GM19023 (cell line): Measurements from ENCODE around the gene ABCF3.

Experiments used
- ATAC-seq: cut with Tn5 transposase; IDR thresholded peaks from one replicate; pipeline ENCODE4 v1.9.1; 2021; ENCODE audit warnings: mild to moderate bottlenecking, moderate library complexity; ENCODE audit not compliant: unreplicated experiment

ABCF3 gene

DNA sequence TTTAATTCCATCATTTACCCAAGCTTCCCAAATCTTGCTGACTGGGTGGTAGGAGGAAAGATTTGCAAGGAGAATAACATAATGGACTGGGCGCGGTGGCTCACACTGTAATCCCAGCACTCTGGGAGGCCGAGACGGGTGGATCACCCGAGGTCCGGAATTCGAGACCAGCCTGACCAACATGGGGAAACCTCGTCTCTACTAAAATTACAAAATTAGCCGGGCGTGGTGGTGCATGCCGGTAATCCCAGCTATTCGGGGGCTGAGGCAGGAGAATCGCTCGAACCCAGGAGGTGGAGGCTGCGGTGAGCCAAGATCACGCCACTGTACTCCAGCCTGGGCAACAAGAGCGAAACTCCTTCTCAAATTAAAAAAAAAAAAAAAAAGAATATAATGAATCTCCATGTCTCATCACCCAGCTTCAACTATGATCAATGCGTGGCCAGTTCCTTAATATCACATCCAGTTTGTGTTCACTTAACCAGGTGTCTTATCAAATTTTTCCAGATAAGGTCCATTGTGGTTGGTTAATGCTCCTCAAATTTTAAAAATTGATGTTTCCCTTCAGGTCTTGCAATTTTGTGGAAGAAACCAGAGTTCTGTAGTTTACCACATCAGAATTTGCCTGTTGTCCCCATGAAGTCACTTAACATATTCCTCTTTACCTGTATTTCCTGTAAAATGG is 1.3 kb upstream of the ABCF3 start:
- ATAC-seq = no peak

DNA sequence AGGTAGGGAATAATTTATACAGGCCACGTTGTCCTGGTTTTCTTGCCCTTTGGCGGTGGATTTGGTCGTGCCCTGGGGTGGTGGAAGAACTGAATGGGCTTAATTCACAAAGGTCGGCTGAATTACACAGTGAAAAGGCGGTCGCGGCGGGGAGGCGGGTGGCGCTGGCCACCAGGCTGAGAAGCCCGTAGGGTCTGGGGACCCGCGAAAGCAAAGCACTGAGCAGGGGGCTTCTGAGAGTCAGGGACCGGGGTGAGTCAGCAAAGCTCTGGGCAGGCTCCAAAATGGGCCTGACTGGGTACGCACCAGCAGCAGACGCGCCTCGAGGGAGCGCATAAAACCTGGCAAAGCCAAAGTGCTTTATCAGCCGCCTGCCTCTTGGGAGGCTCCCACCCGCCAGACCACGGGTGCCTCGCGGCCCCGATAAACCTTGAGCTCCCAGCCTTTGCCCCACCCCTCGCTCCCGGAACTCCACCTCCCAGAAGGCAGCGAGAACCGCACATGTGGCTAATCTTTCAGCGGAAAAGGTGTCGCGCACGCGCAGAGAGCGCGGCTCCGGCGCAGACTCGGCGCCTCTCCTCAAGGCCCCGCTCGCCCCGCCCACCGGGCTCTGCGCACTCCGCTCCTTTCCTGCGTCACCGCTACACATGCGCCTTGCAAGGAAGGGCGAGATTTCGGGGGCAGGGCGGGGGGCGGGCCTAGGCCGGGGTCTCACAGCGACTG is 377 bp upstream of the ABCF3 start:
- ATAC-seq = peak; percentile 92

DNA sequence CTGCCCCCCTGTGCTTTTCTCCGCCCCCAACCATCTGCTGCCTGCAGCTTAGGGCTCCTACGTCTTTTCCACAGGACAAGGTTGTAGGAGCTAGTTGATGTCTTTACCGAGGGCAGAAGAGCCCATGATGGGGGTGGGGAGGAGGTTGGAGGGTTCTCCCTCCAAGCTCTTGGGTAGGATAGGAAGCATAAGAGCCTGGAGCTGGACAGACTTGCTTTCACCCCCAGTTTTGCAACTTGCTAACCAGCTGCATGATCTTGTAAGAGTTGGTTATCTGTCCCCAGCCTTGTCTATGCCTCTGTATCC is 856 bp downstream of the ABCF3 start:
- no peak for ATAC-seq

DNA sequence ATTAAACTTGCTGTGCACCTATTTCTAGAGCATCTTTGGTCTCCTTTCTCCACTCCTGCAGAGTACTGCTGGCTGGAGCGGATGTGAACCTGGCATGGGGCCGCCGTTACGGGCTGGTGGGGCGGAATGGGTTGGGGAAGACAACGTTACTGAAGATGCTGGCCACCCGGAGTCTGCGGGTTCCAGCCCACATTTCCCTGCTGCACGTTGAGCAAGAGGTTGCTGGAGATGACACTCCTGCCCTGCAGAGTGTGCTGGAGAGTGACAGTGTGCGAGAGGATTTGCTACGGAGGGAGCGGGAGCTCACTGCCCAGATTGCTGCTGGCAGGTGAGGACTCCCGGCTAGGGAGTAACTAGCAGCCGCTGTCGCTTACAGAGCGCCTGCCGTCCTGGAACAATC is 2.1 kb downstream of the ABCF3 start:
- ATAC-seq = no peak

DNA sequence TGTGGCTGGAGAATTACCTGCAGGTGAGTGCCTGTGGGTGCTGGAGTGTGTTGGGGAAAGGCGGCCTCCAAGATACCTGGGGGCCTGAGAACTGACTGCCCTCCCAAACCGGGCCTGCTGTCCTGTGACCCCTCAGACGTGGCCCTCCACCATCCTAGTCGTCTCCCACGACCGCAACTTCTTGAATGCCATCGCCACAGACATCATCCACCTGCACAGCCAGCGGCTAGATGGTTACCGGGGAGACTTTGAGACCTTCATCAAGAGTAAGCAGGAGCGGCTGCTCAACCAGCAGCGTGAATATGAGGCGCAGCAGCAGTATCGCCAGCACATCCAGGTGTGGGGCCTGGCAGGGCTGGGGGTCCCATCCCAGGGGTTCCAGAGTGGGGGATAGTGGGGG is 3.4 kb downstream of the ABCF3 start:
- ATAC-seq = no peak

DNA sequence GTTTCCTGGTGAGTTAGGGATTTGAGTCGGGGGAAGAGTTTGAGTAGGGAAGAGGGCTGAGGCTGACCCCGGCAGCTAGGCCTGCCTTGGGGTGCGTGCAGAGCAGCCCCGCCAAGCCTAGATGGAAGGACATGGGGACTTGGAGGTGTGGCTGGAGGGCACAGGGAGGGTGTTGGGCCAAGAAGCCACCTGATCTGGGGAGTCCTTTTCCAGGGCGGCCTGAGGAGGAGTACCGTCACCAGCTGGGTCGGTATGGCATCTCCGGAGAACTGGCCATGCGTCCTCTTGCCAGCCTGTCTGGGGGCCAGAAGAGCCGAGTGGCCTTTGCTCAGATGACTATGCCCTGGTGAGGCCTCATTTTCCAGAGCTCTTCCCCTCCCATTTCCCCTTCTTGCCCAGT is 6.9 kb downstream of the ABCF3 start:
- ATAC-seq = no peak

DNA sequence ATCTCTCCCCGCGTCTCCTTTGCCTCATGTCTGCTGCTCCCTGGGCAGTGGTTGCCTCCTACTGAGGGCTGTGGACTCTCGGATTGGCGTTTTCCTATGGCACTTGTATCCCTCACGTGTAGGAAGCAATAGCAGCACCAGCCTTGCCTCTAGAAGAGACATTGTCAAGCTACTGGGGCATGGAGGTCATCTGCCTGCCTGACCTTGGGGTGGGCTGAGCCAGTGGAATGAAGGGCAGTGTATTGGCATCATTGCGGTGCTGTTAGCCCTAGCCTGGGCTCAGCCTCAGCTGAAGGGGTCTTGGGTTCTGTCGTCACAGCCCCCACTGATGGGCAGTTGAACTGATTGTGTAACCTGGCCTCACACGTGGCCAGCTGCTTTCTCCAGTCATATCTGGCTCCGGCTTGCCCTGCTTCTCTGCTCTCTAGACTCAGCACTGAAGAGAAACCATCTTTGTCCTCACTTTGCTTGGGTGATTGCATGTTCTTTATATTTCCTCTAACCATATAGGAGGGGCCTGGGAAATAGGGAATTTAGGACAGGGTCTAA is 8.1 kb downstream of the ABCF3 start:
- no peak for ATAC-seq

DNA sequence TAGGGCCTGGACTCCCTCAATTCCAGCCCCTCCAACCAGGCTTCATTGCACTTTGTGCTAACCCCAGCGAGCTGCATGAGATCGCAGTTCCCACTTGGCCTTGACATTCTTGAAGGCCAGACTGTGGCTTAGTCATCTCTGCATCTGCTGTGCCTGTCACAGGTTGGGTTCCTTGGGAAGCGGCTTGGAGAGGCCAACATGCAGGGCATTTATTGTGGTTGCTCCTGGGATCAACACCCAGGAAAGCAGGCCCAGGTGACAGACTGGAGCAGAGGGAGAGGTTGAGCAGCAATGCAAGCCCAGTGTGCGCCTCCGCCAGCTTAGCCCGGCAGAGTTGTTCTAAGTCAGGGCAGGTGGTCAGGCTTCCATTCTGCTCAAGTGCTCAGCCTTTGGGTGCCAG is 10.5 kb downstream of the ABCF3 start:
- ATAC-seq = no peak

DNA sequence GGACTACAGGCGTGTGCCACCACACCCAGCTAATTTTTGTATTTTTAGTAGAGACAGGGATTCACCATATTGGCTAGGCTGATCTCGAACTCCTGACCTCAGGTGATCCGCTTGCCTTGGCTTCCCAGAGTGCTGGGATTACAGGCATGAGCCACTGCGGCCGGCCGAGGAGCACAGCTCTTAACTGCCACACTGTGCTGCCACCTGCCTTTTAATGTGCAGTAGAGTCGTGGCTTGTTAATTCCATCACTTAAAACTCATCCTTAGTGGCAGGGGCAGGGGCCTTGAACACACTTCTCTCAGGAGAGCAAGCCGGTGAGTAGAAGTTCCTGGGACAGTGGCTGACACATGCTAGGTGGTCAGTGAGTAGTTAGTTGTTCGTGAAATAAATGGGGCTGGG is 12.5 kb downstream of the ABCF3 start:
- ATAC-seq = no peak

DNA sequence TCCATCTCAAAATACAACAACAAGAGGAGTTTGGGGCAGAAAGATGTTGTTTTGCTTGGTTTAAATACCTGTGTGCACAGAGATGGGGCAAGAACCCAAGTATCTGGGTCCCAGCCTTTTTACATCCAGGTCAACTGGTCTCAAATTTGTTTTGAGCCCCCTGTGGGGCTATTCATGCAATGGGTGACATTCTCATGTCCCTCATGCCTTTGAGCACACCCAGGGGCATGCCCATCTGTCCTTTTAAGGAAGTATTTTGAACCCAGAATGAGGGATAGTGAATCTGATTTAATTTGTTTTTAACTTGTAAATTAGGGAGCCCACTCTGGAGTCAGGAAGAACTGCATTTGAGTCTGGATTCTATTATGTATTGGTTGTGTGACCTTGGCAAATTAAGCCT is 14.8 kb downstream of the ABCF3 start:
- no peak for ATAC-seq

DNA sequence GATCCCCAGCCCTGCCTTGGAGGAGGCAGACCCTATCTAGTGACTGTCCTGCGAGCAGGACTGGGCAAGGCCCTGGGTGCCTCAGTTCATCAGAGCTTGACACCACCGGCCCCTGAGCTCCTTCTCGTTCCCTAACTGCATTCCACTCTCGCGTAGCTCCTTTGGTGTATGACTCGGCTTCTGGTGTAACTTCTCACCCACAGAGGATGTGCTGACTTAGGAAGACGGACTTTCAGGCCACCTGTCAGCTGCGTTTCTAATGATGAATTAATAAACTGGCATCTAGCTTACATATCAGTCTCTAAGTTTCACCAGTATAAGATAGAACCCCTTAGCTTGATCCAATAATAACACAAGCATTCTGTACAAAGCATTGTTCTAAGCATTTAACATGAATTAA is 17.5 kb downstream of the ABCF3 start:
- ATAC-seq = no peak

DNA sequence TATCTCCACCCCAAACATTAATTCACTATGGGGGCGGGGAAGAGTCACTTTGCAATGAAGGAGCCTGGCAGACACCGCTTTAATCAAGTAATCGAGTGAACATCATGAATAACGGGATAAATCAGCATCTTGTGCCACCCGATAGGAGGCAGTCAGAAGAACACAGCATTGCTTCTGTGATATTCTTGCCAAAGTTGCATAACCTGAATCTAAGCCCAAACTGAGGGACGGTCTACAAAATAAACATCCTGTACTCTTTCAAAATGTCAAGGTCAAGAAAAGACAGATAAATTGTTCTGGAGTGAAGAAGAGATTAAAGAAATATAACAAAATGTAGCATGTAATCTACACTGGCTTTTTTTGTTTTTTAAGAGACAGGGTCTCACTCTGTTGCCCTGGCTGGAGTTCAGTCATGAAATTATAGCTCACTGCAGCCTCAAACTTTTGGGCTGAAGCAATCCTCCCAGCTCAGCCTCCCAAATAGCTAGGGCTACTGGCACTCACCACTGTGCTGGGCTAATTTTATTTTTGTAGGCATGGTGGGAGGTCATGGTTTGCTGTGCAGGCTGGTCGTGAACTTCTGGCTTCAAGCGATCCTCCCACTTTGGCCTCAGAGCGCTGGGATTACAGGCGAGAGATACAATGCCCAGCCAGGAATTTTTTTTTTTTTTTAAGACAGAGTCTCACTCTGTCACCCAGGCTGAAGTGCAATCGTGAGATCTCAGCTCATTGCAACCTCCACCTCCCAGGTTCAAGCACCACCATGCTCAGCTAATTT is 23.3 kb downstream of the ABCF3 start:
- no peak for ATAC-seq

DNA sequence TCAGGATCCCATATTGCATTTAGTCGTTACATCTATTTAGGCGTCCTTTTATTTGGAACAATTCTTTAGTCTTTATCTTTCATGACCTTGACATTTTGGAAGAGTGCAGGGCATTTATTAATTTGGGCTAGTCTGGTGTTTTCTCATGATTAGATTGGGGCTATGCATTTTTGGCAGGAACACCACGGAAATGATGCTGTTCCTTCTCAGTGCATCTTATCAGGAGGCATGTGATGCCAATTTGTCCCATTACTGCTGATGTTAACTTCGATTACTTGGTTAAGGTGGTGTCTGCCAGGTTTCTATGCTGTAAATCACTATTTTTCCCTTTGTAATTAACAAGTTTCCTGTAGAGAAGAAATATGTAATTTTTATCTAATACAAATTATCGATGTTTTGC is 25.3 kb downstream of the ABCF3 start:
- ATAC-seq = no peak

DNA sequence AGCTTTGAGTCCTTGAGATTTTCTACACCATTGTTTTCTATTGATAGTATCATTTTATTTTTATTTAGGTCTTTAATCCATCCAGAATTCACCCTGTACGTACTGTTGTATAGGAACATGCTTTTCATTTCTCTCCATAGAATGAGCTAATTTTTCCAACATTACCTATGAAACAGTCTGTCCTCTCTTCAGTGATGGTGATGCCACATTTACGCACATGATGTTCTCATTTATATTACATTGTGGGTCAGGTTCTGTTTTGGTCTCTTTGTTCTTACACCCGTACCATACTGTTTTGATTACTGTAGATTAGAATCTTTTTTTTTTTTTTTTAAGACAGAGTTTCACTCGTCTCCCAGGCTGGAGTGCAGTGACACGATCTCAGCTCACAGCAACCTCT is 25.7 kb downstream of the ABCF3 start:
- ATAC-seq = no peak

DNA sequence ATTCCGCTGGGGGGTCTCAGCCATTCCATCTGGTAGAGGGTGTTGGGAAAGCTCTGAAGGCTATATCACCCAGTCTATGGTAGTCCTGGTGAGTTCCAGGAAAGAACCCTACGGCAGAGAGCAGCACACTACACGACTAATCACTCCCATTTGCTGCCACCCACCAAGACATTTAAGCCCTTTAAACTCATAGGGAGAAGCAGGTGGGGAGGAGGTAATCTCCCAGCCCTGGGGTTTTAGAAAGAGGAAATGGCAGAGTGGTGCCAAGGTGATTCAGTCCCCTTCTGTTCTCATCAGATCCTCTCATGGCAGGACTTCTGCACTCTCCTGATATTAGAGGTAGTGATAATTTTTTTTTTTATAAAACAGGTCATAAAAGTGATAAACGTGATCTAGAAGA is 32.8 kb downstream of the ABCF3 start:
- no peak for ATAC-seq

DNA sequence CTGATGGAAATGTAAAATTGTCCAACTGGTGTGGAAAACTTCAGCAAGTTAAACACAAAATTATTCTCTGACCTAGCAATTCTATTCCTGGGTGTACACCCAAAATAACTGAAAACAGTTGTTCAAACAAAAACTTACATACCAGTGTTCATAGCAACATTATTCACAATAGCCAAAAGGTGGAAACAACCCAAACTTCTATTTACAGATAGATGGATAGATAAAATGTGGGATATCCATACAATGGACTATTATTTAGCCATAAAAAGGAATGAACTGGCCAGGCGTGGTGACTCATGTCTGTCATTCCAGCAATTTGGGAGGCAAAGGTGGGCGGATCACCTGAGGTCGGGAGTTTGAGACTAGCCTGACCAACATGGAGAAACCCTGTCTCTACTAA is 36.5 kb downstream of the ABCF3 start:
- ATAC-seq = no peak

DNA sequence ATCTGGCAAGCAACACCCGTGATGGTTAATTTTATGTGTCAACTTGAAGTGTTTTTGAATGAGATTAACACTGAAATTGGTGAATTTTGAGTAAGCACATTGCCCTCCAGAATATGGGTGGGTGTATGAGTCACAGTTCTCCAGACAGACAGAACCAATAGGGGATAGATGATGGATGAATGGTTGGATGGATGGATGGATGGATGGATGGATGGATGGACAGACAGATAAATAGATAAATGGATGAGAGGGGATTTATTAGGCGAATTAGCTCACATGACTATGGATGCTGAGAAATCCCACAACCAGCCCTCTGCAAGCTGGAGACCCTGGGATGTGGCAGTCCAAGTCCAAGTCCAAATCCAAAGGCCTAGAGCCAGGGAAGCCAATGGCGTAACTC is 37.9 kb downstream of the ABCF3 start:
- no peak for ATAC-seq

DNA sequence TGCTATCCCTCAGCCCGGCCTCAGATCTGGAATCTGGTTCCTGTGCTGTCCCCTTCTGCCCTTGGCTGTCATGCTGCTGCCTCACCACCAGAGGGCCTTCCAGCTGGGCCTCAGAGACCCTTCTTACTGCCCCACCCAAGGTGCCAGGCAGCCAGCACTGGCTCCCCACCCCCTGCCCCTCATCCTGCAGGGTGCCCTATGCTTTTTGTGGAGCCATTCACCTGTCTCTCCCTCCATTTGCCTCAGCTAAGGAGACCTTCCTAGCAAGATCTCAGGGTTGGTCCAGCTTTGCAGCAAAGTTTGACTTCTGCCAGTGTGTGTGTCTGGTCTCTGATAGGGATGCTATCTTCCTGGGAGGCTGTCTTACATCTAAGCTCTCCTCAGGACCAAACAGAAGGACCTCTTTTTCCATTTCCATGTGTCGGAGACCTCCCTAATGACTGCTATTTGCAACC is 41.5 kb downstream of the ABCF3 start:
- ATAC-seq = no peak

DNA sequence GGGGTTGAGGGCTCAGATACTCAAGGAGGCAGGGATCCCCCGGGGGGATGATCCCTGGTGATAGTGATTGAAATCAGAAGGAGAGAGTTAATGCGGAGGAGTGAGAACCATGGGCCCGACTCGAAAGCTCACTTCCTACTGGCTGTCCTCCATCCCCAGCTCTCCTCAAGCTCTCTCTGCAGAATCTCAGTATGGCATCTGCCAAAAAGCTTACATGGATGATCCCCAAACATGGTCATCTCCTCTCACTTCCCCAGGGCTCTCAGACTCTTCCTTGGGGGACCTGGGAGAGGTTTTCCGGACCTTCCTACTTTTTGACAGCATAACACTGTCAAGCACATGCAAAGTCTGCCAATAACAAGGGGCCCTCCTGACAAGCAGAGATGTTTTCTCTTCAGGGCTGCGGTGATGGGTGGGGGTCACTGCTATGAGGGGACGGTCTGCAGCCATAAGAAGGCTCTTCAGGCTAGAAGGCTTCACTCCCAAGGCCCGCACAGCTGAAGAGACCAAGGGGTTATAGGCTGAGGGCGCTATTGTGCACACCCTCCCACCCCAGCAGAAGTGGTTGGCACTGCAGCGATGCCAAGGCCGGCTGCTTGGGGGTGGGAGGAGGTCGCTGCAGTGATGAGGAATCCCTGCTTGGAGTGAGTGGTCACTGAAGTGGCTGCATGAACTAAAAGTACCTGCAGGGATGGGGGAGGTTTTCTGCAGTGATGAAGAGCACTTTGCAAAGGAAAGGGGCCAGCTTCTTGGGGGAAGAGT is 42.6 kb downstream of the ABCF3 start:
- no peak for ATAC-seq

DNA sequence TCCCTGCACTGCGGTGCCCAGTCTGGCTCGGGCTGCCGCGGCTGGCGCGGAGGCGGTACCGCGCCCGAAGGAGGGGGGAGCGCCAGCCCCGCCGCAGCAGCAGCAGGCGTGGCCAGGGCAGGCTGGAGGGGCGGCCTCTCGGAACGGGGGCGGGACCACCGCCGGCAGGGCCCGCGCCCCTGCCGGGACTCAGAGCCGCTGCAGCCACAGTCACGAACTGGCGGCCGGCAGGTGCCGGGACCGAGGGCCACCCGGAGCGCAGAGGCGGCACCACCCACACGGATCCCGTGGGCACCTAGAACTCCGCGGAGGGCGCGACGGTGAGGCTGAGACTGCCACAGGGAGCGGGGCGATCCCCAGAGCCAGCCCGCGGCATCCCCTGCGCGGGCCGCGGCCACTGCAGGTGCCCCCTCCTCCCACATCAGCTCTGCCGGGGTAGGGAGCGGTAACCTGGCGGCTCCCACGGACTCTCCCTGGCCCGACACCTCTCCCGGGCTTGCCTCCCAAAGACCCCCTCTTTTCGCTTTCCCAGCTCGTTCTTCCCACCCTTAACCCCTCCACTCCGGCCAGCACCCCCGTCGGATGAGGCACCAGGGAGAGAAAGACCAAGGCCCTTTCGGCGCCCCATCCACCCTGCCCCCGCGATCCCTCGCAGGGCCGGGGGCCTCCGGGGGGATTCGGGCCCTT is 43.5 kb downstream of the ABCF3 start, which contains the start of gene VWA5B2:
VWA5B2 (plus strand) TSS at position 192 of the 687 bp plus-strand sequence. CDS start 944 bp downstream, outside the sequence.
- peak; percentile 83 for ATAC-seq
